GM21515 (cell line): ENCODE data around the gene CUX1.
"Not testable (repeated sequence)": the region's sequence is repeated elsewhere in the genome, so short reads cannot be mapped to it uniquely, and the experiment has no call there.

Source experiments
- ATAC-seq: cut with Tn5 transposase; IDR thresholded peaks from one replicate; pipeline ENCODE4 v1.9.1; 2021; ENCODE audit not compliant: unreplicated experiment

CUX1 gene

GRCh38 chr7:102320181-102320580 lies 502.8 kb downstream of the CUX1 start:
- ATAC-seq: no peak

GRCh38 chr7:102320601-102321350 lies 503.4 kb downstream of the CUX1 start:
- ATAC-seq: no peak

GRCh38 chr7:102321351-102322201 lies 504.1 kb downstream of the CUX1 start:
- ATAC-seq: no peak

- no peak for ATAC-seq
Measured at GRCh38 chr7:102322202-102322715, 504.8 kb downstream of the CUX1 start.

- no peak for ATAC-seq
Measured at GRCh38 chr7:102323914-102324195, 506.4 kb downstream of the CUX1 start.

DNA sequence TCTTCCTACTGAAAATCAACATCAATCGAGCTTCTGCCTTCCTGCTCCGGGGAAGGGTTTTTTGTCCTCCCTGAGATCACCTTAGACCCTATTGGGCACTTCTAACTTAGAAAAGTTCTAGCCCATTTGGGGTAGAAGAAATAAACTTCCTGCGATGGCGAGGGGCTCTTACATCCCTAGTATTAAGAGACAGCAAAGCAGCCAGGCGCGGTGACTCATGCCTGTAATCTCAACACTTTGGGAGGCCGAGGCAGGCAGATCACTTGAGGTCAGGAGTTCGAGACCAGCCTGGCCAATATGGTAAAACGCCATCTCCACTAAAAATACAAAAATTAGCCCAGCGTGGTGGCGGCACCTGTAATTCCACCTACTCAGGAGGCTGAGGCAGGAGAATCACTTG lies 507.7 kb downstream of the CUX1 start:
- ATAC-seq: not testable (repeated sequence)

DNA sequence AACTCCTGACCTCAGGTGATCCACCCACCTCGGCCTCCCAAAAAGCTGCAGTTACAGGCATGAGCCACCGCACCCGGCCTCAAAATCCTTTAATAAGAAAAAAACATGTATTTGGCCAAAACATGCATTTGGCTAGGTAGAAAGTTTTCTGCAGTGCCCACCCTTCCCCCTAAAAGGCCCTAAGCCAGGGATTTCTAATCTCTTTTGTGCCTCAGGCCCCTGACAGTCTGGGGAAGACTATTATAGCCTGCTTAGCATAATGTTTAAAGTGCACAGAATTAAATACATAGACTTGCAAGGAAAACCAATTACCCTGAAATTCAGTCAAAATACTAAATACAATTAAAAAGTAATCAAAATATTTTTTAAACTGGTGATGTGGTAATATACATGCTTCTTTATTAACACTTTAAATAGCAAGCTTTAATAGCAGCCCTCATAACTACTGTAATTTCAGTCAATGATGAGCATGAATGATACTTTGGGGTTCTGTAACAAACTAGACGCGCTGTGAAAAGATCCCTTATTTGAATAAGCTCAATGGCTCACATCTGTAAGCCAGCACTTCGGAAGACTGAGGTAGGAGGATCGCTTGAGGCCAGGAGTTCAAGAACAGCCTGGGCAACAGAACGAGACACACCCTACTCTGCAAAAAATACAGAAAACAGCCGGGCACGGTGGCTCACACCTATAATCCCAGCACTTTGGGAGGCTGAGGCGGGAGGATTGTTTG lies 508.9 kb downstream of the CUX1 start:
- ATAC-seq: no peak

DNA sequence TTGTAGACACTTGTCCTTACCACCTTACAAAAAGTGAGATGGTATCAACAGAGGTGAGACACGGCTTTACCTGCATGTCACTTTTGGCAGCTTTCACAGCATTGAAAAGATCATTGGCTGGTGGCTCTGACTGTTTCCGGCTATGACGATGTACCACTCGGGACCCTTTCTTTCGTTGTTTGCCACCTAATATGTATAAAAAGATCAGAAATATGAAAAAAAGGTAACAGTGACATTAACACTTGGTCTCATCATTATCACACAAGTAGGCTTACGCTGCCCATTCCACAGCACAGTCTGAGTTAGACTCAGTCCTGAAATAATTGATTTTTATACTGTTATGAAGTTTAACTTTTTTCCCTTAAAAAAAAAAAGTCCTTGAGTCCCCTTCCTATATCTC lies 509.8 kb downstream of the CUX1 start:
- not testable (repeated sequence) for ATAC-seq

GRCh38 chr7:102328863-102329262 lies 511.4 kb downstream of the CUX1 start:
- ATAC-seq: not testable (repeated sequence)

DNA sequence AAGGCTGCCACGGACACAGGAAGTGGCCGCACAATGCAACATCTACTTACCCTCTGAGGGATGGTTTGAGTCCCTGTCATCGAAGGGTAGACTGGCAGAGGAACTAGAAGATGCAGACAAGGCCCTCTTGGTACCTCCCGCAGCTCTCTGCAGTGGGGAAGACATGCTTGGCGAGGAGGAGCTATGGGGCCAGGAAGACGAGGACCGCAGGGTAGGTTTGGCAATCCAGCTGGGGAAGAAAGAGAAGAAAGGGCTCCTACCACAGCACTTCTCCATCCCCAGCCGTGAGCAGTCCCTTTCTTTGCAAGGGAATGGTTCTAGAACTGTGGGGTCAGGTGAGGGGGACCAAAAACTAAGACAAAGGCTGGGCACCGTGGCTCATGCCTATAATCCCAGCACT lies 511.9 kb downstream of the CUX1 start:
- not testable (repeated sequence) for ATAC-seq

GRCh38 chr7:102330666-102331460 lies 513.4 kb downstream of the CUX1 start:
- ATAC-seq: not testable (repeated sequence)
